ENCODE data around the gene ZDHHC8.

DNA sequence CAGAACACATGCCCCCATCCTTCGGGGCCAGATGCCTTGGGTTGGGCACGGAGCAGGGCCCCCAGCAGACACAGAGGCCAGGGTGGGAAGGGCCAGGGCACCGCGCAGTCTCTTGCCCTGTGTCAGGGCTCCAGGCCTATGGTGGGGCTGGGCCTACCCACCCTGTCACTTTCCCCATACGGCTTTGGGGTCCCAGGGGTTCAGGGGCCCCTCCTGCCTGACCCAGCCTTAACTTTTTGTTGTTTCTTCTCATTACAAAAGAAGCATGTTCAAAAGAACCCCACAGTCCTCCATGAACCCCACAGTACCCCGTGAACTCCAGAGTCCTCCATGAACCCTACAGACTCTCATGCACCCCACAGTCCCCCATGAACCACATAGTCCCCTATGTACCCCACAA, 52.2 kb downstream of the ZDHHC8 start:
- TF ChIP-seq, protein P1, sequence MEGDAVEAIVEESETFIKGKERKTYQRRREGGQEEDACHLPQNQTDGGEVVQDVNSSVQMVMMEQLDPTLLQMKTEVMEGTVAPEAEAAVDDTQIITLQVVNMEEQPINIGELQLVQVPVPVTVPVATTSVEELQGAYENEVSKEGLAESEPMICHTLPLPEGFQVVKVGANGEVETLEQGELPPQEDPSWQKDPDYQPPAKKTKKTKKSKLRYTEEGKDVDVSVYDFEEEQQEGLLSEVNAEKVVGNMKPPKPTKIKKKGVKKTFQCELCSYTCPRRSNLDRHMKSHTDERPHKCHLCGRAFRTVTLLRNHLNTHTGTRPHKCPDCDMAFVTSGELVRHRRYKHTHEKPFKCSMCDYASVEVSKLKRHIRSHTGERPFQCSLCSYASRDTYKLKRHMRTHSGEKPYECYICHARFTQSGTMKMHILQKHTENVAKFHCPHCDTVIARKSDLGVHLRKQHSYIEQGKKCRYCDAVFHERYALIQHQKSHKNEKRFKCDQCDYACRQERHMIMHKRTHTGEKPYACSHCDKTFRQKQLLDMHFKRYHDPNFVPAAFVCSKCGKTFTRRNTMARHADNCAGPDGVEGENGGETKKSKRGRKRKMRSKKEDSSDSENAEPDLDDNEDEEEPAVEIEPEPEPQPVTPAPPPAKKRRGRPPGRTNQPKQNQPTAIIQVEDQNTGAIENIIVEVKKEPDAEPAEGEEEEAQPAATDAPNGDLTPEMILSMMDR (IDR thresholded peaks at IDR 0.05; ENCODE audit: low read length) = no peak
- TF ChIP-seq EZH2 (IDR thresholded peaks at IDR 0.05; ENCODE audit: borderline replicate concordance, low read length) = no peak
